MM.1S (cell line): ENCODE measurements around the gene GOLIM4.

Experiments
- CTCF ChIP-seq: fragments of 300-600 bp; sonication (generic); IDR thresholded peaks from 2 replicates; pipeline ENCODE4 v1.5.1; 2016; ENCODE audit warnings: antibody characterized with exemption, low read length, mixed read lengths
- EZH2 ChIP-seq: fragments of 300-600 bp; sonication (generic); optimal IDR thresholded peaks from 2 replicates; pipeline ENCODE3; 2017; ENCODE audit warnings: low read depth, mild to moderate bottlenecking, antibody characterized with exemption, low read length, mixed read lengths

DNA sequence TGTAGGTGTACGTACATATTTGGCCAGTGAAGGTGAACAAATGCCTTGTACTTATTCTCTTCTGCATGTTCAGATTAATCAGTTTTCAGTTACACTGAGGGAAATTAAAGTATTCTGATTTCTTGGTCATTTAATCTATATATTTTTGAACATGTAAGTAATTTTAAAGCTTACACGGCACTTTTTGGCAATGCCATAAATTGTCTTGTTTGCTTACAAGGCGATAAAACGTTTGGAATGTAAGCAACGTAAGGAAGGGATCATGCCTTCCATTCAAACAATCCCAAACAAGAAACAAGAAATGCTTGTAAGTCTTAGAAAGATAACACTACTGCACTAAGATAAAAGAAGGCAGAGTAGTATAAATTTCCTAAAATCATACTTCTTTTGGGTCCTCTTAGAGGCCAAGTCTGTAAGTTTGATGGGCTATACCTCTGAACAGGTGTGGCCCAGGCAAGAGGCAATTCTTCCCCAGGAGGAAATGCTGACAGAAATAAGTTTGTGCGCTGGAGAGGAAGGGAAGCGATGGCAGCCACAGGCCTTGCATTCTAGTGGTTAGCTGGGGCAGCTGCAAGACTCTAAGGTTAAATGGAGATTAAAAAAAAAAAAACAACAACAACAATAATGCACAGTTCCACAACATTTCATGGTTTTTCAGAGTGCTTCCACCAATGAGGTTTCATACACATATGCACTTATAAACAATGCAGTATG, 73.8 kb downstream of the GOLIM4 start:
- TF ChIP-seq CTCF (no peak), EZH2 (no peak)
